ENCODE data around the gene RNPC3.

Gene RNPC3, protein sequence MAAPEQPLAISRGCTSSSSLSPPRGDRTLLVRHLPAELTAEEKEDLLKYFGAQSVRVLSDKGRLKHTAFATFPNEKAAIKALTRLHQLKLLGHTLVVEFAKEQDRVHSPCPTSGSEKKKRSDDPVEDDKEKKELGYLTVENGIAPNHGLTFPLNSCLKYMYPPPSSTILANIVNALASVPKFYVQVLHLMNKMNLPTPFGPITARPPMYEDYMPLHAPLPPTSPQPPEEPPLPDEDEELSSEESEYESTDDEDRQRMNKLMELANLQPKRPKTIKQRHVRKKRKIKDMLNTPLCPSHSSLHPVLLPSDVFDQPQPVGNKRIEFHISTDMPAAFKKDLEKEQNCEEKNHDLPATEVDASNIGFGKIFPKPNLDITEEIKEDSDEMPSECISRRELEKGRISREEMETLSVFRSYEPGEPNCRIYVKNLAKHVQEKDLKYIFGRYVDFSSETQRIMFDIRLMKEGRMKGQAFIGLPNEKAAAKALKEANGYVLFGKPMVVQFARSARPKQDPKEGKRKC

GRCh38 chr1:103525607-103526507 is at the start of gene RNPC3:
Gene RNPC3, plus strand, starts transcription at chr1:103525699. Its CDS starts 372 bp downstream, at chr1:103526071.
- DNase-seq (ENCODE audit: low read depth) = peak; percentile 70

DNA sequence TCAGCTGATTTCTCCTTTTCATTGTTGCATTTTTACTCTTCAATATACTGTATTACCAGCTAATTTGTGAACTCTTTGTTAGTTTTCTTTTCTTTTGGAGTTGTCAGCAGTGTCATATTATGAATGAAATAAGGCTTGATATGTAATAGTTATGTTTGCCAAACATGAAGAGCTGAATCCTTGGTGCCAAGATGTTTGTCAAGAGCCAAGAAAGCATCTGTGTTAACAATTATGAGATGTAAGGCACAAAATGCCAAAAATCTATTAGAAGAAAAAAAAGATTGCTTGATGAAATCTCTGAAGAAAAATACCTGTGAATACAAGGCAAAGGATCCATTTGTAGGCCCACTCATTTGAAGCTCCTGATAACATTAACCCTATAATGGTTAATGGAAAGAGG is 48.4 kb upstream of the RNPC3 start:
- DNase-seq (ENCODE audit: low read depth) = no peak

- DNase-seq (ENCODE audit: low read depth) = no peak
These were observed 35.6 kb upstream of the RNPC3 start for GRCh38 chr1:103489935-103490334.

- DNase-seq (ENCODE audit: low read depth) = no peak
These were observed 33.4 kb upstream of the RNPC3 start for GRCh38 chr1:103492003-103492625.

DNA sequence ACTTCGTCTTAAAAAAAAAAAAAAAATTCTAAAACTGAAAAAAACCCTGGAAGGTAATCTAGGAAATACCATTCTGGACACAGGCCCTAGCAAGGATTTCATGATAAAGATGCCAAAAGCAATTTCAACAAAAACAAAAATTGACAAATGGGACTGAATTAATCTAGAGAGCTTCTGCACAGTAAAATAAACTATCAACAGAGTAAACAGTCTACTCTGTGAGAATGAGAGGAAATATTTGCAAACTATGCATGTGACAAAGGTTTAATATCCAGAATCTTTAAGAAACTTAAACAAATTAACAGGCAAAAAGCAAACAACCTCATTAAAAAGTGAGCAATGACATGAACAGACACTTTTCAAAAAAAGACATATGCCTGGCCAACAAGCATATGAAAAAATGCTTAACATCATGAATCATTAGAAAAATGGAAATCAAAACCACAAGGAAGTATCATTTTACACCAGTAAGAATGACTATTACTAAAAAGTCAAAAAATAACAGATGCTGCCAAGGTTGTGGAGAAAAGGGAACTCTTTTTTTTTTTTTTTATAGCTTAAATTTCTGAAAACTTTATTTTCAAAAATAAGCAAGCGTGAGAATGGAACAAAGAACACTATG is 29.4 kb upstream of the RNPC3 start:
- no peak for DNase-seq (ENCODE audit: low read depth)

GRCh38 chr1:103497404-103497803 is 28.1 kb upstream of the RNPC3 start:
- no peak for DNase-seq (ENCODE audit: low read depth)

- DNase-seq (ENCODE audit: low read depth) = no peak
These were observed 16.2 kb upstream of the RNPC3 start for GRCh38 chr1:103509250-103509649.

- no peak for DNase-seq (ENCODE audit: low read depth)
These were observed 11.8 kb upstream of the RNPC3 start for GRCh38 chr1:103513711-103514110.

DNA sequence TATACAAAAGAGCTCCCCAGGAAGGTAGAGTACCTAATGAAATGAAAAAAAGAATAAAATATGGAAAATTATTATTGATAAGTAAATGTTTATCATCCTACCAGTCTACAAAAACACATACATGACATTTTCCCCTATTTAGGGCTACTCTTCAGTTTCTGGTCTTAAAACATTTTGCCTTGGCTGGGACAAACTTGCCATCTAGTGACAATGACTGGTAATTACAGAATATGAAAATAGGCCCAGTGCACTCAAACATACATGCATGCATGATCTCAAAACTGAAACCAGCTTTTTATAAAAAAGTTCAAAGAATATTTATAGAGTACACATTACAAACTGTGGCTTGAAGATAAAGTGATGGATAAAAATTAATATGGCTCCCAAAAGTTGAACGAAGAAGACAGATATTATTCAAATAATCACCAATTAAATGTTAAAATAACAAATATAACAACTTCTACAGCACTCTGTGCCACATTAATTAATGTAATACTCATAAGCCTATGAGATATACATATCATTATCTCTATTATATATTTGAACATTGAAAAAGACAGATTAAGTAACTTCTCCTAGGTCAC is 10.5 kb upstream of the RNPC3 start:
- DNase-seq (ENCODE audit: low read depth) = no peak

DNA sequence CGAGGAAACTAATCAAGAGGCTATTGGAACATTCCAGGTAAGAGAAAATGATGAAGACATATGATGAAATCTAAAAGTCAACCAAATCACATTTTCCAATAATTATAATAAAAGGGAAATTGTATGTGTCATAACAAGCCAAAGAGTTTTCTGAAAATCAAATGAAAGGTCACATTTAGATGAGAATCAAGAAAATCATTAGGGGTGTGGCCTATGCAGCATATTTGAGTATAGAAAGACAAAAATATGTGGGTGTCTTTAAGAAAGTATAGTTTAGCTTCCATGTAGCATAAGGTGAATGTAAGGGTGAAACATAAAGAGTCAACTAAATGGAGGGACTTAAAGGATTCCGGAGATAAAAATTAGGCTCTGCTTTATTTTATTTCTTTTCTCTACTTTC is 9.2 kb upstream of the RNPC3 start:
- no peak for DNase-seq (ENCODE audit: low read depth)

DNA sequence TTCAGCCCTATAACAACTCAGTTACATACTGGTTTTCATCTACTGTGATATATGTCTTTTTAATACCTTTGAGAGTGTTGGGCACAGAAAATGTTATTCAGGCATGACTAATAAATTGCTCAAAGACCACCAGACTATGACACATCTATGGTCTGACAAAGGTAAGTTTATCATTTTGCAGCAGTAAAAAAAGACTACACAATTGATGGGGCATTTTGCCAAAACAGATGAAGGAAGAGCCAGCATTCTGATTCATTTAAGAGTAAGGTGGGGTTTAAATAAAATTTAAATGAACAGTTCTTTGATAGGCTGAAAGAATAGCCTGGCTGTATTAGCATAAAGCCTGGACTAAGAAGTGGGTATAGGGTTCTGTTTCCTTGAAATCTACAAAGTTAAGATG is 8.8 kb upstream of the RNPC3 start:
- DNase-seq (ENCODE audit: low read depth) = no peak

GRCh38 chr1:103517380-103518047 is 8.0 kb upstream of the RNPC3 start:
- no peak for DNase-seq (ENCODE audit: low read depth)

DNA sequence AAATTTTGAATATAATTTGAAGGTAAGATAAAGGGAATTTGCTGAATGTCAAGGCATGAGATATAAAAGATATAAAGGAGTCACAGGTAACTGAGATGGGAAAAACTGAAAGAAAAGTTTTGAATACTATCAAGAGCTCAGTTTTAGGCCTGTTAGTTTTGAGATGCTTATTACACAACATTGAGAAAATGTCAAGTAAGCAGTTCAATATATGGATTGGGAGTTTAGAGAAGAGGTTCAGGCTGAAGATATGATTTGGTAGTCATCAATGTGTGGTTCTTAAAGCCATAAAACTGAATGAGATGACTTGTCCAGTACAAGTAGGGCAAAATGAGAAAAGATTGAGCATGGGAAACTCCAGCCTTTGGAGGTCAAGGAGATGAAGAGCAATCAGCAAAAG is 4.7 kb upstream of the RNPC3 start:
- DNase-seq (ENCODE audit: low read depth) = no peak

GRCh38 chr1:103523346-103523745 is 2.2 kb upstream of the RNPC3 start:
- DNase-seq (ENCODE audit: low read depth) = no peak

GRCh38 chr1:103525114-103525606 is 339 bp upstream of the RNPC3 start:
- no peak for DNase-seq (ENCODE audit: low read depth)

DNA sequence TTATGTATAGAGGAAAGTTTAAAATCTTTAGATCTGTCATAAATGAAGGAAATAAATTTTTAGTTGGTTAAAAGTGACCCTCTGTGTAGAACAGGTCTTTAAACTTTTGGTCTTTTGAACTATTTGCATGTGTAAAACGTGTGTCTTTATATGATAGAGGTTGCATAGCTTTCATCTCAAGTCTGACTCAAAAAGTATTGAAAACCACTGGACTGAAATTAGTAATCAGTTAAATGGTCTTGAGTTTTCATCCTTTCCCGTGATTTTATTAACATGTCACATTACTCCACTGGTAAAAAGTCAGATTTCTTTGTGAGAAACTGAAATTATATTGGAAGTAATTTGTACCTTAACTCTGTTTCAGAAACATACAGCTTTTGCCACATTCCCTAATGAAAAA is 1.8 kb downstream of the RNPC3 start:
- DNase-seq (ENCODE audit: low read depth) = no peak

GRCh38 chr1:103529746-103530145 is 4.2 kb downstream of the RNPC3 start:
- DNase-seq (ENCODE audit: low read depth) = no peak

DNA sequence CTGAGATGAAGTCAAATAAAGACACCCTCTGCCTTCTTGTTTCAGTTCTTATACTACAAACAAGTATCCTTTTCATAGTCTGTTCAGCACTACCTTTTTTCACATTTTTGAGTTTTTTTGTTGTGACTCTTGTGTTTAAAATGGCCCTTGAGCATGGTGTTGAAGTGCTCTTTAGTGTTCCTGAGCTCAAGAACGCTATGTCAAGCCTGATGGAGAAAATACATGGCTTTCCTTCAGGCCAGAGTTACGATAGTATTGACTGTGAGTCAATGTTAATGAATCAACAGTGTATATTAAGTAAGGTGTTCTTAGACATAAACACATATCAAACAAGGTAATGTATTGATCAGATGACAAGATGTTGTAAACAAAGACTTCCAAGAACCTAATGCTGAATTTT is 12.7 kb downstream of the RNPC3 start:
- DNase-seq (ENCODE audit: low read depth) = no peak

DNA sequence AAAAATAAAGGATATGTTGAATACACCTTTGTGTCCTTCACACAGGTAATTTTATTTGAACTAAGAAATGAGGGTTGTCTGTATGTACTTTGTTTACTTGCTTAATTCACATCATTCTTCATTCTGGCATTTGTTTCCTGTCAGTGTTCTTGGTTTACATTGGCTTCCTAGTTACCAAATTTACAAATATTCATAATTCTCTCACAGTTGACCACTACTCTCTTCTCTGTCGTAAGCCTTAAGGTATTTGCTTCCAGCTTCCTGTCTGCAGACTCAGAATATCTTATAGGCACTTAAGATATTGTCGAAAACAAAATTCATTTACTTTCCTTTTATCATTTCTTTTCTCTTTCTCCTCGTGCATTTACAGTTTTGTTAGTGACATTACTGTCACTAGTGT is 15.9 kb downstream of the RNPC3 start:
- no peak for DNase-seq (ENCODE audit: low read depth)

- no peak for DNase-seq (ENCODE audit: low read depth)
These were observed 21.0 kb downstream of the RNPC3 start for GRCh38 chr1:103546496-103546895.

DNA sequence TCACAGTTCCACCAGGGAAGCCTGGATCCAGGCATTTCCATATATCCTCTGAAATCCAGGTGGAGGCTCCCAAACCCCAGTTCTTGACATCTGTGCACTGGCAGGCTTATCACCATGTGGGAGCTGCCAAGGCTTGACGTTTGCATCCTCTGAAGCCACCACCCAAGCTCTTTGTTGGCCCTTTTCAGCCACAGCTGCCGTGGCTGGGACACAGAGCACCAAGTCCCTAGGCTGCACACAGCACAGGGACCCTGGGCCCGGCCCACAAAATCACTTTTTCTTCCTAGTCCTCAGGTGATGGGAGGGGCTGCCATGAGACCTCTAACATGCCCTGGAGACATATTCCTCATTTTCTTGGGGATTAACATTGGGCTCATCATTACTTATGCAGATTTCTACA is 22.3 kb downstream of the RNPC3 start:
- DNase-seq (ENCODE audit: low read depth) = no peak
